SU-DHL-6 (cell line): Measurements from ENCODE around the gene PRR36.
"Not testable (repeated sequence)": the region's sequence is repeated elsewhere in the genome, so short reads cannot be mapped to it uniquely, and the experiment has no call there.

Experiments used
- H2AFZ ChIP-seq: fragments of 200-600 bp; sonication (generic); 2 replicates; pipeline ENCODE4 v1.6.1; 2014; ENCODE audit warnings: low read depth, mild to moderate bottlenecking, moderate library complexity, mixed read lengths, antibody characterized with exemption, low read length; ENCODE audit not compliant: severe bottlenecking
- H3F3A ChIP-seq: fragments of 200-600 bp; shearing (Covaris generic); 2 replicates; pipeline ENCODE4 v1.6.0; 2016; ENCODE audit warnings: antibody characterized with exemption, mild to moderate bottlenecking; ENCODE audit not compliant: insufficient read depth
- H3K27ac ChIP-seq: fragments of 200-600 bp; sonication (generic); 2 replicates; pipeline ENCODE4 v1.5.1; 2016; ENCODE audit warnings: low read depth, mild to moderate bottlenecking, low read length, moderate library complexity, mixed read lengths
- H3K27me3 ChIP-seq: fragments of 200-600 bp; sonication (generic), shearing (Covaris generic); 2 replicates; pipeline ENCODE4 v1.6.0; 2014; ENCODE audit warnings: mild to moderate bottlenecking, low read length
- H3K36me3 ChIP-seq: fragments of 200-600 bp; sonication (generic); 2 replicates; pipeline ENCODE4 v1.6.1; 2014; ENCODE audit warnings: mild to moderate bottlenecking, low read length, mixed read lengths
- H3K4me2 ChIP-seq: fragments of 300-600, 200-600 bp; shearing (Covaris generic), sonication (generic); 2 replicates; pipeline ENCODE4 v1.6.0; 2014; ENCODE audit warnings: low read length, low read depth, mild to moderate bottlenecking; ENCODE audit not compliant: poor library complexity, severe bottlenecking
- H3K4me3 ChIP-seq: fragments of 200-600 bp; sonication (generic); 2 replicates; pipeline ENCODE4 v1.5.1; 2014; ENCODE audit warnings: antibody characterized with exemption, low read length, mild to moderate bottlenecking, mixed read lengths; ENCODE audit not compliant: insufficient read depth, poor library complexity, severe bottlenecking
- H3K79me2 ChIP-seq: fragments of 200-600 bp; sonication (generic); 2 replicates; pipeline ENCODE4 v1.6.1; 2014; ENCODE audit warnings: mild to moderate bottlenecking, low read length, moderate library complexity; ENCODE audit not compliant: insufficient read depth
- H3K9ac ChIP-seq: fragments of 200-600 bp; sonication (generic); 2 replicates; pipeline ENCODE4 v1.7.0; 2014; ENCODE audit warnings: mild to moderate bottlenecking, low read length
- H3K9me2 ChIP-seq: fragments of 200-600 bp; sonication (generic); replicated peaks from 2 replicates; pipeline ENCODE4 v1.6.1; 2014; ENCODE audit warnings: low read length; ENCODE audit not compliant: insufficient read depth
- H3K9me3 ChIP-seq: fragments of 200-600 bp; sonication (generic); 2 replicates; pipeline ENCODE4 v1.6.1; 2014; ENCODE audit warnings: low read length, mixed read lengths; ENCODE audit not compliant: insufficient read depth
- H4K20me1 ChIP-seq: fragments of 200-600 bp; sonication (generic); 2 replicates; pipeline ENCODE4 v1.6.1; 2014; ENCODE audit warnings: low read depth, mild to moderate bottlenecking, antibody characterized with exemption, low read length, moderate library complexity, mixed read lengths
- CTCF ChIP-seq: fragments of 200-600 bp; sonication (generic); IDR thresholded peaks from one replicate; pipeline ENCODE4 v1.5.1; 2017; ENCODE audit warnings: antibody characterized with exemption, mild to moderate bottlenecking, low read length, moderate library complexity; ENCODE audit not compliant: insufficient read depth, poor library complexity, severe bottlenecking
- EZH2phosphoT487 ChIP-seq: fragments of 200-600 bp; sonication (generic), shearing (Covaris generic); conservative IDR thresholded peaks from 2 replicates; pipeline ENCODE4 v1.6.1; 2018; ENCODE audit warnings: mild to moderate bottlenecking, antibody characterized with exemption, low read length, moderate library complexity, mixed read lengths

PRR36 gene

GRCh38 chr19:7859831-7860713 lies 14.1 kb downstream of the PRR36 start:
- H3K9me3 ChIP-seq: no peaks in the 10 kb centered on the region
- H3K79me2 ChIP-seq: no peaks in the 10 kb centered on the region
- H3F3A ChIP-seq: no peaks in the 10 kb centered on the region
- H4K20me1 ChIP-seq: no peaks in the 10 kb centered on the region
- no peaks in the 10 kb centered on the region for H3K27me3 ChIP-seq
- H3K27ac ChIP-seq: no peak overlapping the region
- H3K4me3 ChIP-seq: no peak overlapping the region
- no peaks in the 10 kb centered on the region for H3K9me2 ChIP-seq
- TF ChIP-seq EZH2phosphoT487 (no peak), CTCF (no peak)
- no peak overlapping the region for H2AFZ ChIP-seq
- no peak overlapping the region for H3K9ac ChIP-seq
- H3K36me3 ChIP-seq: no peaks in the 10 kb centered on the region
- H3K4me2 ChIP-seq: no peak overlapping the region

DNA sequence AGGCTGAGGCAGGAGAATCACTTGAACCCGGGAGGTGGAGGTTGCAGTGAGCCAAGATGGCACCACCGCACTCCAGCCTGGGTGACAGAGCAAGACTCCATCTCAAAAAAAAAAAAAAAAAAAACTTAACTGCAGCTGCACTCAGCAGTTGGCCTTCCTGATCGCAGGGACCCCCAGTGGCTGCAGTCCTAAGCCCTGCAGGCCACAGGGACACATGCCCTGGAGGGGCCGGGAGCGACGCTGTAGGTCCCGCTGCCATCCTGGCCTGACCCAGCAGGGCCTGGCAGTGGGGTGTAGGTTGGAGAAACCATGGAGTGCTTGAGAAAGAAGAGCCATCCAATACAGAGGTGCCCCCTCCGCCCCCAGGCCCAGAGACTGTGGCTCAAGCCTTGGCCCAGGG lies 15.1 kb downstream of the PRR36 start:
- H3F3A ChIP-seq, H3K9me2 ChIP-seq, H3K36me3 ChIP-seq, H3K4me2 ChIP-seq, H3K79me2 ChIP-seq, H3K9ac ChIP-seq, H3K4me3 ChIP-seq, H4K20me1 ChIP-seq, H3K9me3 ChIP-seq, H3K27ac ChIP-seq, H2AFZ ChIP-seq, H3K27me3 ChIP-seq: not testable (repeated sequence)

GRCh38 chr19:7858109-7858770 lies 15.9 kb downstream of the PRR36 start:
- H3F3A ChIP-seq: no peaks in the 10 kb centered on the region
- H4K20me1 ChIP-seq: no peaks in the 10 kb centered on the region
- TF ChIP-seq EZH2phosphoT487: no peak
- H3K9me3 ChIP-seq: no peaks in the 10 kb centered on the region
- no peak overlapping the region for H3K9ac ChIP-seq
- H3K4me3 ChIP-seq: no peak overlapping the region
- no peaks in the 10 kb centered on the region for H3K79me2 ChIP-seq
- H3K36me3 ChIP-seq: no peaks in the 10 kb centered on the region
- H2AFZ ChIP-seq: no peak overlapping the region
- H3K27ac ChIP-seq: no peak overlapping the region
- no peaks in the 10 kb centered on the region for H3K9me2 ChIP-seq
- H3K27me3 ChIP-seq: no peaks in the 10 kb centered on the region
- no peak overlapping the region for H3K4me2 ChIP-seq

DNA sequence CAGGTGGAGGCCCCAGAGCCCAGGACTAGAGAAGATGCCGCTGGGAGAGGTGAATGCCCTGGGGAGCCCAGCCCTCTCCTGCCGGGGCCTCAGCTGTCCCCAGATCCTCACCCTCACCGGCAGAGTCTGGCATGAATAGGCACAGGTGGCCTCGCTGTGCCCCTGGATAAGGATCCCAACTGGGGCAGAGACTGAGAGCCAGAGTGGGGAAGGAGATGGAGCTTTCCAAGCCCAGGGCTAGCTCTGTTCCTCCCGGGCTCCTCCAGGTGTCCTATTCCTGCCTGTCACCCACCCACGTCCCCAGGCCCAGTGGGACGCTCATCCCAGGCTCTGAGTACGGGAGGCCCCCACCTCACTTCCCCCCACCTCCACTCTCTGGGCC lies 16.5 kb downstream of the PRR36 start:
- Histone ChIP-seq H3K9ac (no peak overlapping the region), H4K20me1 (no peaks in the 10 kb centered on the region), H3K27me3 (no peaks in the 10 kb centered on the region), H3K79me2 (no peaks in the 10 kb centered on the region), H3K9me3 (no peaks in the 10 kb centered on the region), H3K36me3 (no peaks in the 10 kb centered on the region), H3K27ac (no peak overlapping the region), H3K4me3 (no peak overlapping the region), H3K9me2 (no peaks in the 10 kb centered on the region), H3F3A (no peaks in the 10 kb centered on the region), H3K4me2 (no peak overlapping the region), H2AFZ (no peak overlapping the region)
- TF ChIP-seq CTCF (no peak), EZH2phosphoT487 (no peak)
